Measurements from ENCODE around the gene CCDC188. TPM values are rescaled to one million over a fixed set of nuclear protein-coding genes. Genes with fewer than 3 reads are reported as not detected.
"Not testable (repeated sequence)": the region's sequence is repeated elsewhere in the genome, so short reads cannot be mapped to it uniquely, and the experiment has no call there.

CCDC188 gene
- polyA plus RNA-seq, 3 donors, result 0.98 to 2.1 (median 1.5) TPM

- no peak for DNase-seq
Observed at GRCh38 chr22:20171288-20172140, 20.7 kb upstream of the CCDC188 start.

- no peak for DNase-seq
Observed at GRCh38 chr22:20170170-20170569, 19.3 kb upstream of the CCDC188 start.

DNA sequence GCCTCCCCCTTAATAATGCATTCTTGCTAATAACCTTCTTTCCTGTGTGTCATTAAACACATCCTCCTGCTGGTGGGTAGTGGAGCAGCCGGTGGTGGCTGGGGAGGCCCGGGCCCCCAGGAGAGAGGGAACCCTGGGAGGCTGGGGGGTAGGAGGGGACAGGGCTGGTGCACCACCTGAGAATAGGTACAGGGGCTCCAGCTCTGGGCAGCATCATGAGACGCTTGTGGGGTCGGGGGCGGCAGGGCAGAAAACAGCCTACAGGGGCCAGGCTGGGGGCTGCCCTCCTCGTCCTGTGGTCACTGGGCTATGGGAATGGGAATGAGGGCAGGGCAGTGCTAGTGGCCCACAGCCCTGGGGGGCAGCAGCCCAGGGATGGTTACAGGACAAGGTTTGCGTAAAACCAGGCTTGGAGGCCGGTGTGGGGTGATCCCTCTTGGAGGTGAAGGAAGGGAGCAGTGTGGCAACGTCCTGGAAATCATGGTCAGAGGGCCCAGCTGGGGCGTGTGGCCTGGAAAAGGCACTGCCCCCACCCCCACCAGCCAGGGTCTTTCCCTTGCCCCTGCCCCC lies 18.5 kb upstream of the CCDC188 start:
- no peak for DNase-seq

GRCh38 chr22:20167643-20168322 lies 16.9 kb upstream of the CCDC188 start:
- DNase-seq, result no peak

GRCh38 chr22:20166703-20167102 lies 15.8 kb upstream of the CCDC188 start:
- no peak for DNase-seq

GRCh38 chr22:20165913-20166312 lies 15.1 kb upstream of the CCDC188 start:
- no peak for DNase-seq

- no peak for DNase-seq
Observed at GRCh38 chr22:20165421-20165820, 14.6 kb upstream of the CCDC188 start.

DNA sequence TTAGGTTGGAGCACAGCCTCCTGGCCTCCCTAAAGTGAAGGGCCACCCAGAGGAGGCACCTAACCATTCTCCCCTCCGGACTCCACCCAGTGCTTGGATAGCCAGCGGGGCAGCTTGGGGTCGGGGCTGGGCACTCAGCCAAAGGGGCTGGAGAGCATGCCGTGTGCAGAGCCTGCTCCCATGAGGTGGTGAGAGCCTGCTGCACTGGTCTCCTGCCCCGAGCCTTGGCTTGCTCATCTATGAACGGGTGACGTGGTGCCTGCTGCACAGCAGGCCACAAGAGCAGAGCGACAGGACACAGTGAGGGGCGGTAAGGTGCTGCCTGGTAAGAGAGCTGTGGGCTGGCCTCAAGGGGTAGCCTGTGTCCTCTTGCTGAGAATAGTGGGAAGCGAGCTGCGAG lies 14.0 kb upstream of the CCDC188 start:
- DNase-seq, result no peak

DNA sequence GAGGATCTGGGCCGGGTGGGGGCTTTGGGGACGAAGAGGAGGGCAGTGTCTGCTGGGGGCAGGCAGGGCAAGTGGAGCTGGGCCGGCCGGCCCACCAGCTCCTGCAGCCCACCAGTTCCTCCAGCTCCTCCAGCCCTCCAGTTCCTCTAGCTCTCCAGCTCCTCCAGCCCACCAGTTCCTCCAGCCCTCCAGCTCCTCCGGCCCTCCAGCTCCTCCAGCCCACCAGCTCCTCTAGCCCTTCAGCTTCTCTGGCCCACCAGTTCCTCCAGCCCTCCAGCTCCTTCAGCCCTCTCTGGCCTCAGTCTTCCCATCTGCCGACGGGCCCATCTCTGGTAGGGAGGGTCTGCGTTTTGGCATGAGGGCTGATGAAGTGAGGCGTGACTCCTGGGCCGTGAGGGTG lies 9.2 kb upstream of the CCDC188 start:
- no peak for DNase-seq

DNA sequence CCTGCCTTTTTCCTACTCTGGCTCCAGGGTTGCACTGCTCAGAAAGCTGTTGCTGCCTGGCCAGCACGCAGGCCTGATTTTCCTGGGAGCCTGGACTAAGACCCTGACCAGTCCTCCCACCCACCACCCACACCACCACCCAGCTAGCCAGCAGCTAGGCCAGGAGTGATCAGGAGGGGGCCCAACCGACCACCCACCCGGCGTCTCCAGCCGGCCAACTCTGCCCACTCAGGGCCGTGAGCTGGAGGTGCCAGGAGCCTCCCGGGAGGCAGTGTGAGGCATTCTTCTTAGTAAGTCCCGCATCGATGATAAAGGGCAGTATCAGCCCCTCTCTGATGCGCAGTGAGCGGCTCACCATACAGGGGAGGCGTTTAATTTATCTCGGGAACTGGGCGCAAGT lies 8.7 kb upstream of the CCDC188 start:
- DNase-seq, result not testable (repeated sequence)

DNA sequence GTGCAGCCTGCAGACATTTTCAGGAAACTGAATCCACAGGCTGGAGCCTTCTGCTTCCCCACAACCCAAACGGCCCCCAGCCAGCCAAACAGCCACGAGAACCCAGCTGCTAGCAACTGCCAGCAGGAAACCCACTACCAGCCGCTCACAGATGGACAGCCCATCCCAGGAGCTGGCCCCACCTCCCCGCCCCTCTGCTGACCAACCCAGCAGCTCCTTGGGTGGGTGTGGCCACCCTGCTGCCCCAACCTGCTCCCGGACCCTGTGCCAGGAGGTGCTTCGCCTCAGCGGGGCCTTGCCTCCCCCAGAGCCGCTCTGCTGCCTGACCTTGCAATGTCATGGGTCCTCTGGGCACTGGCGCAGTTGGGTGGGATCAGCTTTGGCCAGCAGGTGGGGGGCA lies 8.2 kb upstream of the CCDC188 start:
- no peak for DNase-seq

DNA sequence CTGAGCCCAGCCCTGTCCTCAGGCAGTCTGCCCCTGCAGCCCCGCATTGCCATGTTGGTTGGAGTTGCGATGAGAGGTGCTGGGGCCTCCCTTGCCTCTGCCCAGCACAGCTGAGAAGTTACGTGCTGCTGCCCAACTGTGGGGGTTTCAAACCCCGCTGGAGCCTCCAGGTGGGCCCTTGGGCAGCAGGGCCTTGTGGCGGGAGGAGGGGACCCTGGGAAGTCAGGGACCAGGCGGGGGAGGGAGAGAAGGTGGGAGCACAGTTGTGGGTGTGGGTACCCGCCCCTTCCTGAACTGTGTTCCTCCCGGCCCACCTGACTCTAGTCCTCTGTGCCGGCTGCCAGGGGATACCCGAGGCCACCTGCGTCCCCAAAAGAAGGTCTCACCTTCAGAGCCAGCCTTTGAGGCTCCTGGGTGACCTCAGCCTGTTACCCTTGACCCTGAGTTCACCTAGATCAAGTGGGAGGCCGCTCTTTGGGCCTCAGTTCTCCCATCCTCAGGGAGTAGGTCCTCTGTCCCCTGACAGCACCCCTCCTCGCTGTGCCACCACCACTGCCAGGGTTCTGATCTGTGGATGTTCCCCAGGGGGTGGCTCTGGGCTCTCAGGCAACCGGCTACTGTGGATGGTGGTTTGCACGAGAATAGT lies 7.7 kb upstream of the CCDC188 start:
- no peak for DNase-seq

DNA sequence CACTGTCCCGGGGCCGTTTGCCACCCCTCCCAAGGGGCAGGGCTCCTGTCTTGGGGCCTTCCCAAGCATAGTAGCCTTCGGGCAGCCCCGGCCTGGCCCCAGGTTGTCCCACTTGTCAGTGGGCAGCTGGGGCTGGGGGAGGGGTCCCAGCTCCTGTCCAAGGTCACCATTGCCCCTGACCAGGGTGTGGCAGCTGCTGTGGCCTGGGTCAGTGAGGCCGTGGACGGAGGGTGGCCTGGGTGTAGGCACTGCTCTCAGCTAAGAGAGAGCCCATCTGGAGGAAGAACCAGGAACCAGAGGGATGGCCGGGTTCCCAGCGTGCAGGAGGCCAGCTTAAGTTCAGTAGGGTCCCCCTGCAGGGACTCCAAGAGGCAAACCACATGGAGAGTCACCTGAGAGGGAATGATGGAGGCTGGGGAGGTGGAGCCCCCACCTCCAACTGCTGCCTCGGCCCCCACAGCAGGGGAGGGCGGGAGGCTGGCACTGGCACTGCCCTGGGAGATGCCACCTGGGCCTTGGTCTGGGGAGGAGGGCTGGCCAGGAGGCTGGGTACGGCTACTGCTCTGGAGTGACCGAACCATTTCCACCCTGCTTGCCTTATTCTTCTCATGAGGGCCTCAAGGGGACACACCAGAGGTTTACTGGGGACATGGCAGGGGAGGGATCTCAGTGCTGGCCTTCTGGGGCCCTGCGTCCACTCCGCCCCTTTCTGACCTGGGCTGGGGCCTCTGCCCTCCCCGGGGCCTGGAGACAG lies 6.8 kb upstream of the CCDC188 start:
- DNase-seq, result no peak

DNA sequence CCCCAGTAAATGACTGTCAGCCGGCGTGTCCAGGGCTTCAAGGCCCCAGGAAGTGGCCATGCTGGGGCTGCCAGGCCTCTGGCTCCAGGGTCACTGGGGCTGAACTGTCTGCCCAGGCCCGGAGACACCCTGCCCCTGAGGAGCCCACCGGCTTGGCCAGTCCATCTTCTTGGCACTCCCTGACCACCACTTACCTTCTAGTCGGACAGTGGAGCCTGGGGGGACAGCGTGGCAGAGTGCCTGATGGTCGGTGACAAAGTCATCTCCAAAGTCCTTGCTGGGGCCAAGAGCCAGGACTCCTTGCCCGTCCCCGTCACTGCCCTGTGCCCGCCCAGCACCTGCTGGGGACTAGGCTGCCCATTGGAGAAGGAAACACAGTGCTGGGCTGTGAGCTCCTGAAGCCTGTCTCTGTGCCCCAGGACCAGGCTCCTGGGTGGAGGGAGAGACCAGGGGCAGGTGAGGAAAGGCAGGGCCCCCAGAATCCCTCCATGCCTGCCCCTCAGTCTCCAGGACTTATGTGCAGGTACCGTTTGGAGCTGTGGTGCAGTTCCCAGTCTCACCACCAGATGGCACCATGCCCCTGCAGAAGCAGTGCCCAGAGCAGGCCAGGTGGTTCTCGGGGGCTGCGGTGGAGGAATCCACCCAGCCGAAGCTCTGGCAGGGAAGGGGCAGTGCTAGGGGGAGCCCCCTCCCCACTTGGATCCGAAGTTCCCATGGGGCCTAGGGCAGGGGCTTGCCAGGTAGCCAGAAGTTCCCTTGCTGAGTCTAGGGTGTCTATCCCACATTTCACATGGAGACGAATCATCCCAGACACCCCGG lies 6.0 kb upstream of the CCDC188 start:
- DNase-seq, result peak; percentile 62

- DNase-seq, result no peak
Observed at GRCh38 chr22:20156042-20156389, 5.2 kb upstream of the CCDC188 start.

DNA sequence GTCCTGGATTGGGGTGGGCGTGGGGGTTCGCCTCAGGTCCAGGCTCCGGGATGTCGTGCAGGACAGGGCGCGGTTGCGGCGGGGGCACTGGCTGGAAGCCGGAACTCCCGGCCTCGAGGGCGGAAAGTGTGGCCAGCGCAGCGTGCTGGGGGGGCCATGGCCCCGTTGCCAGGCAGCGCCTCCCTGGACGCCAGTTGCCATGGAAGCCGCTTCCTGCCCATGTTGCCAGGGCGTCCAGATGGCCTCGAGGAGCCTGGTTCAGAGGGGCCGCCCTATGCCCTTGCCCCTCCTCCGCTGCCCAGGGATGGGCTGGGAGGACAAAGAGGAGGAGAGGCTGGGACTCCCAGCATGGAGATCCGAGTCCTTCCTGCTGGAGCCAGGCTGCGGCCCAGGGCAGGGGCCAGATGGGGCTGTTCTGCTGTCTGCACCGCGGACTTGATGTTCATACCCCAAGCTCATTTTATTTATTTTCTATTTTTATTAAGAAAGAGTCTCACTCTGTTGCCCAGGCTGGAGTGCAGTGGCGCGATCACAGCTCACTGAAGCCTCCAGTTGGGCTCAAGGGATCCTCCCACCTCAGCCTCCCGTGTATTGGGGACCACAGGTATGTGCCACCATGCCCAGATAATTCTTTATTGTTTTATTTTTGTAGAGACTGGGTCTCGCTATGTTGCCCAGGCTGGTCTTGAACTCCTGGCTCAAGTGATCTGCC lies 4.6 kb upstream of the CCDC188 start:
- DNase-seq, result no peak

DNA sequence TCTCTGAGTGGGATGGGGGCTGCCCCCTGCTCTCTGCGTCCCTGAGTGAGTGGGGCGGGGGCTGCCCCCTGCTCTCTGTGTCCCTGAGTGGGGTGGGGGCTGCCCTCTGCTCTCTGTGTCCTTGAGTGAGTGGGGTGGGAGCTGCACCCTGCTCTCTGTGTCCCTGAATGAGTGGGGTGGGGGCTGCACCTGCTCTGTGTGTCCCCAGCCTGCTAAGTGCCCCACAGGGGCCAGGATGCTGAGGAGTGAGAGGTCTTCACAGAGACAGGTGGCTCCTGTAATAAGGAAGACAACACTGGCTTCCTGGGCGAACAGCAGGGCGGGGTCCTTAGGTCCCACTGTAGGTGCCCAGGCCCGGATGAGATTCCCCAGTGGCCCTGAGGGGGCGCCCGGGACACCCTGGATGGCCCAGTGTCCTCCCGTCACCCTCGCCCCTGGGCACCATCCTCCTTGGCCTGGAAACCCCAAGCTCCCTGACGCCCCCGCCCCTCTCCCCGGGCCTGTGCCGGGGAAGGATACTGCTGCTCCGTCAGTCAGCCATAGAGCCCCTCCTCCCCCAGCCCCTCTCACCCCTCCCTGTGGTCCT lies 3.8 kb upstream of the CCDC188 start:
- DNase-seq, result no peak

GRCh38 chr22:20153945-20154344 lies 3.1 kb upstream of the CCDC188 start:
- DNase-seq, result no peak

DNA sequence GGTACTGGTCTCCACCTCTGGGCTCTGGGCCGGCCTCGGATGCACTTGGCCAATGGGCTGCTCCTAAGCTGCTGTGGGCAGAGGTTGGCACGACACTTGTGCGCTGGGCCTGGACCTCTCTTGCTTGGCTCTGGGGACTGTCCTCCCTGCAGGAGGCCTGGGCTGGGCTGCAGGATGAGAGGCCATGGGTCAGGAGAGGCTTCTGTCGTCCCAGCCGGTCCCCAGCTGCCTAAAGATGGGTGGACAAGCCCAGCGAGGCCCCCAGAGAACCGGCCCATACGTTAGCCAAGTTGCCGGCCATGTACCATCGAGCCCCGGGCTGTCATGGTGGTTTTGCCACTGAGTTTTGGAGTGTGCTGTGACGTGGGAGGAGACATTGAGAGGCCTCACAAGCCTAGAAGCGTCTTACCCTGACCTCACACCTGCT lies 1.6 kb upstream of the CCDC188 start:
- DNase-seq, result no peak

GRCh38 chr22:20151276-20151588 lies 377 bp upstream of the CCDC188 start:
- DNase-seq, result no peak
